ENCODE data around the gene AKAP6.

AKAP6 gene

GRCh38 chr14:32709027-32709426 is 379.9 kb downstream of the AKAP6 start:
- DNase-seq (ENCODE audit: low spot score) = no peak
- TF ChIP-seq, protein P1, sequence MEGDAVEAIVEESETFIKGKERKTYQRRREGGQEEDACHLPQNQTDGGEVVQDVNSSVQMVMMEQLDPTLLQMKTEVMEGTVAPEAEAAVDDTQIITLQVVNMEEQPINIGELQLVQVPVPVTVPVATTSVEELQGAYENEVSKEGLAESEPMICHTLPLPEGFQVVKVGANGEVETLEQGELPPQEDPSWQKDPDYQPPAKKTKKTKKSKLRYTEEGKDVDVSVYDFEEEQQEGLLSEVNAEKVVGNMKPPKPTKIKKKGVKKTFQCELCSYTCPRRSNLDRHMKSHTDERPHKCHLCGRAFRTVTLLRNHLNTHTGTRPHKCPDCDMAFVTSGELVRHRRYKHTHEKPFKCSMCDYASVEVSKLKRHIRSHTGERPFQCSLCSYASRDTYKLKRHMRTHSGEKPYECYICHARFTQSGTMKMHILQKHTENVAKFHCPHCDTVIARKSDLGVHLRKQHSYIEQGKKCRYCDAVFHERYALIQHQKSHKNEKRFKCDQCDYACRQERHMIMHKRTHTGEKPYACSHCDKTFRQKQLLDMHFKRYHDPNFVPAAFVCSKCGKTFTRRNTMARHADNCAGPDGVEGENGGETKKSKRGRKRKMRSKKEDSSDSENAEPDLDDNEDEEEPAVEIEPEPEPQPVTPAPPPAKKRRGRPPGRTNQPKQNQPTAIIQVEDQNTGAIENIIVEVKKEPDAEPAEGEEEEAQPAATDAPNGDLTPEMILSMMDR (IDR thresholded peaks at IDR 0.05; ENCODE audit: borderline replicate concordance, control extremely low read depth, extremely low read depth, insufficient read depth, missing control alignments) = no peak
- in situ Hi-C loops (cut with MboI; ENCODE audit: low sequenced_read_pairs, unreplicated experiment) = loop anchor here (25.0 kb wide), 2 partner anchors 1078 to 1603 kb away; no protein-coding TSS in a partner anchor

DNA sequence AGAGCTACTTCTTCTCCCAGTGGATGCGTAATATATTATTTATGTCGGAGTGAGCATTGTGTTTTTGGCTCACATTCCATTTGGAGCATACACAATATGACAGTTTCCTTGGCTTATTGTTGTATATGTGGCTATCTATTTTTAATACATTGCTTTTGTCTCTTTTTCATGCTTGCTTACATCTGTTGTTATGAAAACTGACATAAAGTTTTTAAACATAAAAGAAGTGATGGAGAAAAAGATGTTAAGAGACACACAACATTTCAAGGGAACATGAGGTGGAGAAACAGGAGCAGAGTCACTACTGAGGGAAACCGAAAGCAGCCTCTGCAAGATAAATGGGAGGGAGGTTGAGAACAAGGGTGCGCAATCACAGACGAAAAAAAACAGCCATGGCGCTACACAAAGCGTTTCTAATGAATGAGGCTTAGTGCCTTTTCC is 381.2 kb downstream of the AKAP6 start:
- TF ChIP-seq, protein P1 (IDR thresholded peaks at IDR 0.05; ENCODE audit: borderline replicate concordance, control extremely low read depth, extremely low read depth, insufficient read depth, missing control alignments) = no peak
- no peak for DNase-seq (ENCODE audit: low spot score)
- in situ Hi-C loops (cut with MboI; ENCODE audit: low sequenced_read_pairs, unreplicated experiment) = loop anchor here (25.0 kb wide), 2 partner anchors 1077 to 1602 kb away; no protein-coding TSS in a partner anchor

GRCh38 chr14:32710731-32711680 is 381.9 kb downstream of the AKAP6 start:
- DNase-seq (ENCODE audit: low spot score) = peak; percentile 27
- TF ChIP-seq, protein P1 (IDR thresholded peaks at IDR 0.05; ENCODE audit: borderline replicate concordance, control extremely low read depth, extremely low read depth, insufficient read depth, missing control alignments) = no peak
- in situ Hi-C loops (cut with MboI; ENCODE audit: low sequenced_read_pairs, unreplicated experiment) = loop anchor here (25.0 kb wide), 2 partner anchors 1076 to 1601 kb away; no protein-coding TSS in a partner anchor

DNA sequence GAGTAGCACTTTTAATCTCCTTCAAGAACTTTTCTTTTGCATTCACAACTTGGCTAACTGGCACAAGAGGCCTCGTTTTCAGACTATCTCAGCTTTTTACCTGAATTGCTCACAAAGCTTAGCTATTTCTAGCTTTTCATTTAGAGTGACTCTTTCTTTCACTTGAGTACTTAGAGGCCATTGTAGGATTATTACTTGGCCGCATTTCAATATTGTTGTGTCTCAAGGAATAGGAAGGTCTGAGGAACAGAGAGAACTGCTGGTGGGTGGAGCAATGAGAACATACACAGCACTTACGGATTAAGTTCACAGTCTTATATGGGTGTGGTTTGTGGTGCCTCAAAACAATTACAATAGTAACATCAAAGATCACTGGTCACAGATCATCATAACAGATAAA is 384.8 kb downstream of the AKAP6 start:
- TF ChIP-seq, protein P1 (IDR thresholded peaks at IDR 0.05; ENCODE audit: borderline replicate concordance, control extremely low read depth, extremely low read depth, insufficient read depth, missing control alignments) = no peak
- in situ Hi-C loops (cut with MboI; ENCODE audit: low sequenced_read_pairs, unreplicated experiment) = loop anchor here (25.0 kb wide), 2 partner anchors 1073 to 1598 kb away; no protein-coding TSS in a partner anchor
- DNase-seq (ENCODE audit: low spot score) = no peak

DNA sequence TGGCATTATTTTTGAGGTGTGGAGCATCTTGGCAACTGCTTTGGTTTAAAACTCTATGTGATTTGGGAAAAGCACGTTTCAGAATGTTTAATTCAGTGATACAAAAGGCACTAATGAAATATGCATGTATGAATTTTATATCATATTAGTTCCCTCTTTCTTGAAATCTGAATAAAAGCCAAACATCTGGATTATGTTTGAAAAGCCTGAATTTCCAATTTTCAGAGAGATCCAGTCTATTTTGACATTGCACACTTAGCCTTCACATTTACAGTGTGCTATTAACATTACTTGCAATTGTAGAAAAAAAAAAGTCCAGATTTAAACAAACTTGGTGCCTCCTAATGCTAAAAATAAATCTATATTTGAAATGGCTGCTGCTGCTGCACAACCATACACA is 390.5 kb downstream of the AKAP6 start:
- DNase-seq (ENCODE audit: low spot score) = no peak
- TF ChIP-seq, protein P1 (IDR thresholded peaks at IDR 0.05; ENCODE audit: borderline replicate concordance, control extremely low read depth, extremely low read depth, insufficient read depth, missing control alignments) = no peak
- in situ Hi-C loops (cut with MboI; ENCODE audit: low sequenced_read_pairs, unreplicated experiment) = loop anchor here (25.0 kb wide), 2 partner anchors 1068 to 1593 kb away; no protein-coding TSS in a partner anchor

DNA sequence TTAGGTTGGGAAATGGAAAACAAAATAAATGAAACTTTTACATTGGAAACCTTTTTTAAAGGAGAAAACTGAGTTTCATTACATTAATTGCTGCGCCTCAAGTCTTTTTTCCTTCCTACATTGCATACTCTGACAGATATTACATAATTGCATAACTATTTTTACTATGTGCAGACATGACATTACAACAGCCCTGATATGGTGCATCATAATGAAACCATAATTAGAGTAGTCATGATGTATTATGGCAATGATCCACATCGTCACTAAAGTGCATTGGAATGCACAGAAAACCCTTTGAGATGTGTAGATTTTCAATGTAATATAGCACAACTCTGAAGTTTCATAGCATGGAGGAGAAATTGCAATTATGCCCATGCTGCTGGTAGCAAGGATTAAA is 391.8 kb downstream of the AKAP6 start:
- DNase-seq (ENCODE audit: low spot score) = no peak
- TF ChIP-seq, protein P1 (IDR thresholded peaks at IDR 0.05; ENCODE audit: borderline replicate concordance, control extremely low read depth, extremely low read depth, insufficient read depth, missing control alignments) = no peak
- in situ Hi-C loops (cut with MboI; ENCODE audit: low sequenced_read_pairs, unreplicated experiment) = loop anchor here (25.0 kb wide), 2 partner anchors 1066 to 1591 kb away; no protein-coding TSS in a partner anchor

All from GM13976 (cell line).